ENCODE results near the gene TMEM255A. TPM values are rescaled to one million over a fixed set of nuclear protein-coding genes. Genes with fewer than 3 reads are reported as not detected.
A peak's percentile ranks its signal among the peaks of the same experiment; 100 is the strongest.

Gene TMEM255A
- total RNA-seq, 4 donors from 2014 or later, result 0.13 to 4.0 (median 1.7) TPM

- Histone ChIP-seq H3K36me3 (peaks cover 0 to 23% (median 0%) of the 10 kb centered on the region in 3 donors), H3K4me3 (no peak overlapping the region), H3K27ac (no peak overlapping the region), H3K27me3 (no peaks in the 10 kb centered on the region), H3K4me1 (no peaks in the 10 kb centered on the region), H3K9me3 (no peaks in the 10 kb centered on the region)
- intact Hi-C loops (cut with DNase I), result no loop called here
- DNase-seq, result no peak
- TF ChIP-seq POLR2A (IDR thresholded peaks at IDR 0.05), result no peak
- TF ChIP-seq, protein P1, sequence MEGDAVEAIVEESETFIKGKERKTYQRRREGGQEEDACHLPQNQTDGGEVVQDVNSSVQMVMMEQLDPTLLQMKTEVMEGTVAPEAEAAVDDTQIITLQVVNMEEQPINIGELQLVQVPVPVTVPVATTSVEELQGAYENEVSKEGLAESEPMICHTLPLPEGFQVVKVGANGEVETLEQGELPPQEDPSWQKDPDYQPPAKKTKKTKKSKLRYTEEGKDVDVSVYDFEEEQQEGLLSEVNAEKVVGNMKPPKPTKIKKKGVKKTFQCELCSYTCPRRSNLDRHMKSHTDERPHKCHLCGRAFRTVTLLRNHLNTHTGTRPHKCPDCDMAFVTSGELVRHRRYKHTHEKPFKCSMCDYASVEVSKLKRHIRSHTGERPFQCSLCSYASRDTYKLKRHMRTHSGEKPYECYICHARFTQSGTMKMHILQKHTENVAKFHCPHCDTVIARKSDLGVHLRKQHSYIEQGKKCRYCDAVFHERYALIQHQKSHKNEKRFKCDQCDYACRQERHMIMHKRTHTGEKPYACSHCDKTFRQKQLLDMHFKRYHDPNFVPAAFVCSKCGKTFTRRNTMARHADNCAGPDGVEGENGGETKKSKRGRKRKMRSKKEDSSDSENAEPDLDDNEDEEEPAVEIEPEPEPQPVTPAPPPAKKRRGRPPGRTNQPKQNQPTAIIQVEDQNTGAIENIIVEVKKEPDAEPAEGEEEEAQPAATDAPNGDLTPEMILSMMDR (IDR thresholded peaks at IDR 0.05), result no peak
- 74 to 82% methylated on average over 4 to 6 of the region's 6 CpGs for WGBS, 2 donors
Observed at GRCh38 chrX:120235284-120235683, 76.0 kb downstream of the TMEM255A start.

DNA sequence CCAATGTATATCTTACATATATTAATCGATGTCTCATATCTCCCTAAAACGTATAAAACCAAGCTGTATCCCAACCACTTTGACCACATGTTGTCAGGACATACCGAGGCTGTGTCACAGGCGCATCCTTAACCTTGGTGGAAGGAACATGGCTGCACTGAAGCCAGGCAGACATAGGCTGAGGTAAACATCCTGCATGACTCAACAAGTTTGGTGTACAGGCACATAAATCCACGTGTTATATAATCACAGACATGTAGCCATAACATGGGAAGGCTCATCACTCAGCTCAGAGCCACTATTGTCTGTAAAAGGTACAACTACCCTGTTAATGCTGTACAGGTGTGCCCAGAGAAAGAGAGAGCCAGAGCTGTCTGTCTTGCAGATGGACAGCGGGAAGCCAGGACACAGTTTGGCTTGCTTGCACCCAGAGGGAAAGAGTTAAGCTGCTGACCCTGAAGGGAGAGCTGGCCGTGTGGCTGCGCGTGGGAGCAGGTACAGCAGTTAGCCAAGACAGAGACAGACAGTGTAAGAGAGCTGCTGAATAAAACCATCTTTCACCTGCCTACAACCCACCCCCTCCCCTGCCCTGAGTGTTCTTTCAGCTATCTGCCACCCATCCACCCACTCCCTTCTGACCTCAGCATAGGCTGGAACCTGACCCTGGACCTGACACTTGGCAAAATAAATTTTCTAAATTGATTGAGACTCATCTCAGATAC, 82.9 kb downstream of the TMEM255A start:
- DNase-seq, result no peak
- no peak overlapping the region for H3K4me3 ChIP-seq
- intact Hi-C loops (cut with DNase I), result no loop called here
- TF ChIP-seq, protein P1 (IDR thresholded peaks at IDR 0.05), result no peak
- no peak for TF ChIP-seq POLR2A (IDR thresholded peaks at IDR 0.05)
- no peaks in the 10 kb centered on the region for H3K27me3 ChIP-seq
- H3K4me1 ChIP-seq, result no peaks in the 10 kb centered on the region
- H3K9me3 ChIP-seq, result no peaks in the 10 kb centered on the region
- 63 to 77% methylated on average over 3 to 9 of the region's 9 CpGs for WGBS, 2 donors
- H3K27ac ChIP-seq, result no peak overlapping the region
- H3K36me3 ChIP-seq, result no peaks in the 10 kb centered on the region

DNA sequence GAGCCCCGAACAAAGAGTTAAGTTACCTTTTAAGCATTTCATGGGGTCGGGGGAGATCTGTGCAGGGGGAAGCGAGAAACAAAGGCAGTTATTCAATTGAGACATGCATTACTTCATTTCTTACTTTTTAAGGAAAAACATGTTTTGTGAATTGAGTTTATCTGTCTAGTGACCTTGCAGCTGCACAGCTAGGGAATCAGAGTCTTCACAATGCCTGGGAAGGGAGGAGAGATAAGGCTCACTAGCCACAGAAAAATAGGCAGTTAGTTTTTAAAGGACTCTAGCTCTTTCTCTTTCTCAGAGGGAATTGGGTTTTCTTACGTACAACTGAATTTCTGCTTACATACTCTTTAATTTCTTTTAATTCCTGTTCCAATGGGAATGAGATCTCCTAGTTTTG, 86.9 kb downstream of the TMEM255A start:
- WGBS, 2 donors, result 65 to 89% methylated on average over 4 of the region's 4 CpGs
- Histone ChIP-seq H3K4me3 (no peak overlapping the region), H3K36me3 (no peaks in the 10 kb centered on the region), H3K4me1 (no peaks in the 10 kb centered on the region), H3K27me3 (no peaks in the 10 kb centered on the region), H3K27ac (no peak overlapping the region), H3K9me3 (no peaks in the 10 kb centered on the region)
- intact Hi-C loops (cut with DNase I), result no loop called here
- no peak for DNase-seq
- no peak for TF ChIP-seq POLR2A (IDR thresholded peaks at IDR 0.05)
- TF ChIP-seq, protein P1 (IDR thresholded peaks at IDR 0.05), result no peak

DNA sequence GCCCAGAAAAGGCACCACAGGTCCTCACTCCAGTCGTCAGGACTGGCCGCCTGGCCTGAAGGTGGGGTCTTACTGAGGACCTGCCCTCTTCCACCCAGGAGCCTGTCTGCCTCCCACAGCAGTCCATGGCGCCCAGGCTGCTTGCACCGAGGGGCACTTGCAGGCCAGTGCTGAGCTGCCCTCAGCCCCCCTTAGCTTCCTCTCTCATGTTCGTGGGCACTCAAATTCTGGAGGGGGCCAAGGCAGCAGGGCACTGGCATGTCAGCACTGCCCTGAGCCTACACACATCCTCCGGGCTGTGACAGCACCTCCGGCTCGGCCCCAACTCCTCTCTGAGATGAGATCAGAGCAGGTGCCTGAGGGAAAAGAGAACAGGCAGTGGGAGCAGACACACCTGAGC, 87.9 kb downstream of the TMEM255A start:
- no peak for DNase-seq
- no peak for TF ChIP-seq POLR2A (IDR thresholded peaks at IDR 0.05)
- no peaks in the 10 kb centered on the region for H3K36me3 ChIP-seq
- H3K27me3 ChIP-seq, result no peaks in the 10 kb centered on the region
- no peak overlapping the region for H3K4me3 ChIP-seq
- no peak overlapping the region for H3K27ac ChIP-seq
- intact Hi-C loops (cut with DNase I), result no loop called here
- 40% methylated on average over 1 of the region's 8 CpGs; no CpG with 5 or more reads in 1 of the 2 donors for WGBS, 2 donors
- H3K4me1 ChIP-seq, result no peaks in the 10 kb centered on the region
- H3K9me3 ChIP-seq, result no peaks in the 10 kb centered on the region

- Histone ChIP-seq H3K27me3 (no peaks in the 10 kb centered on the region), H3K9me3 (no peaks in the 10 kb centered on the region), H3K36me3 (no peaks in the 10 kb centered on the region), H3K27ac (no peak overlapping the region), H3K4me1 (peaks cover 0 to 11% (median 0%) of the 10 kb centered on the region in 3 donors), H3K4me3 (no peak overlapping the region)
- no peak for DNase-seq
- 25 to 27% methylated on average over 5 to 8 of the region's 8 CpGs for WGBS, 2 donors
- no peak for TF ChIP-seq POLR2A (IDR thresholded peaks at IDR 0.05)
- TF ChIP-seq, protein P1 (IDR thresholded peaks at IDR 0.05), result peak; percentile 46 to 73 (median 66)
- intact Hi-C loops (cut with DNase I), result no loop called here
Observed at GRCh38 chrX:120213438-120214265, 97.6 kb downstream of the TMEM255A start.

Other genes starting within 250 kb of the TMEM255A start
- gene RHOXF2B, start 233.8 kb downstream of the TMEM255A start, total RNA-seq, result not detected
- gene RHOXF1, start 195.5 kb downstream of the TMEM255A start, total RNA-seq, result not detected
- not detected for gene RHOXF2, start 152.8 kb downstream of the TMEM255A start, total RNA-seq
- gene ZBTB33, start 60.6 kb downstream of the TMEM255A start, total RNA-seq, result 10 to 100 TPM; 10.8 to 19.5 (median 15.6) TPM
- gene ATP1B4, start 50.6 kb upstream of the TMEM255A start, total RNA-seq, result not detected
- gene LAMP2, start 157.8 kb upstream of the TMEM255A start, total RNA-seq, result 100 to 1,000 TPM; 112 to 192 (median 117) TPM
- 10 to 100 TPM; 24.7 to 44.9 (median 33.6) TPM for gene CUL4B, start 249.5 kb upstream of the TMEM255A start, total RNA-seq